ENCODE results near the gene CIPC. TPM values are rescaled to one million over a fixed set of nuclear protein-coding genes. Genes with fewer than 3 reads are reported as not detected.

Gene CIPC
- total and polyA plus RNA-seq, 2 of the 4 experiments (the other 2 are of a cell fraction): 6.6 to 12.9 TPM

DNA sequence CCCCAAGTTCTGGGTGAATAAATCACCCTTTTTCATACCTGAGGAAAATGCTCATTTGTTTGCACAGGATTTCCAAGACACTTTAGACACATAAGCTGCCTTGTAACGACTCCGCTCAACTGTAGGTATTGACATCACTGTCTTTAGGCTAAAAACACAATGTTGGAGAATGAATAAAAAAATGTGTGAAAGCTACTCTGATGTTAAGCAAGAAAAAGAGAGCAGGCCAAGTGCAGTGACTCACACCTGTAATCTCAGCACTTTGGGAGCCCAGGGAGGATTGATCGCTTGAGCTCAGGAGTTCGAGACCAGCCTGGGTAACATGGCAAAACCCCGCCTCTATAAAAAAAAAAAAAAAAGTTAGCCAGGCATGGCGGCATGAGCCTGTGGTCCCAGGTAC, 11.1 kb upstream of the CIPC start:
- WGBS, 2 experiments (ENCODE audit: extremely low coverage in 2 of 2, insufficient read length in 1 of 2): no CpG with 5 or more reads among the region's 6 CpGs
- intact Hi-C loops (cut with micrococcal nuclease): no loop called here
- H3K9ac ChIP-seq (ENCODE audit: low read depth, low read length): no peak overlapping the region

More for the DNA sequence above, 11.1 kb upstream of the CIPC start:
- BruUV-seq (replicated peaks): no TSS peak
- H4K20me1 ChIP-seq (ENCODE audit: insufficient read depth, low read length): no peaks in the 10 kb centered on the region
- no peak overlapping the region for H4K5ac ChIP-seq (ENCODE audit: low read depth, low read length)
- no peak overlapping the region for H3K18ac ChIP-seq (ENCODE audit: low read depth, low read length)
- H2BK15ac ChIP-seq (ENCODE audit: low read depth, low read length): no peak overlapping the region
- no peak overlapping the region for H3K4me2 ChIP-seq (ENCODE audit: low read depth, low read length)
- H3K27ac ChIP-seq (ENCODE audit: insufficient read depth, low read length): no peak overlapping the region
- H4K91ac ChIP-seq (ENCODE audit: insufficient read depth, low read depth, low read length): no peak overlapping the region
- peaks cover 24% of the 10 kb centered on the region for H3K27me3 ChIP-seq (ENCODE audit: control insufficient read depth, insufficient read depth, low read length)
- no peak for DNase-seq
- no peak overlapping the region for H2AFZ ChIP-seq (replicated peaks; ENCODE audit: low read length, poor library complexity)
- dilution Hi-C loops (cut with HindIII; ENCODE audit: low sequenced_read_pairs, unreplicated experiment) (loop anchor here (25.0 kb wide), 1 partner anchor 200 kb away; no protein-coding TSS in a partner anchor), in situ Hi-C loops (cut with MboI; ENCODE audit: low sequenced_read_pairs) (no loop called here)
- no peak overlapping the region for H3K4ac ChIP-seq (ENCODE audit: low read depth, low read length)
- POLR2A ChIA-PET (ENCODE audit: unreplicated experiment): interaction anchor here (0.5 kb wide), 1 partner anchor 662 kb away, joined by 3 read pairs; no protein-coding TSS in a partner anchor
- no peak for ATAC-seq (ENCODE audit: low read depth)
- H2AK5ac ChIP-seq (ENCODE audit: low read depth, low read length): no peak overlapping the region
- no peak overlapping the region for H3K4me3 ChIP-seq (ENCODE audit: insufficient read depth, low read depth, low read length)
- no peak overlapping the region for H4K8ac ChIP-seq (ENCODE audit: low read depth in 2 of 2, low read length in 2 of 2)
- H2BK5ac ChIP-seq (ENCODE audit: low read depth, low read length, poor library complexity, severe bottlenecking): no peak overlapping the region
- H3K9me3 ChIP-seq (ENCODE audit: control insufficient read depth, insufficient read depth, low read length): peaks cover 8% of the 10 kb centered on the region
- no peaks in the 10 kb centered on the region for H3K79me1 ChIP-seq (ENCODE audit: low read depth in 1 of 2, low read length in 2 of 2)
- no peak for TF ChIP-seq RCOR1 (IDR thresholded peaks at IDR 0.05; ENCODE audit: insufficient replicate concordance, low read length)
- no peak for TF ChIP-seq MAZ (IDR thresholded peaks at IDR 0.05; ENCODE audit: borderline replicate concordance, low read depth, low read length)
- no peak for TF ChIP-seq CEBPB (IDR thresholded peaks at IDR 0.05; ENCODE audit: low read depth, low read length)
- TF ChIP-seq CHD1 (IDR thresholded peaks at IDR 0.05; ENCODE audit: low read depth, low read length): no peak
- TF ChIP-seq BHLHE40 (IDR thresholded peaks at IDR 0.05; ENCODE audit: low read depth, low read length): no peak
- no peak for TF ChIP-seq USF2 (IDR thresholded peaks at IDR 0.05; ENCODE audit: low read depth, low read length)
- no peaks in the 10 kb centered on the region for H3K36me3 ChIP-seq (ENCODE audit: control insufficient read depth, insufficient read depth, low read length)
- CTCF ChIA-PET: interaction anchor here (0.6 to 1.8 kb wide), 2 partner anchors 211 to 947 kb away, joined by 5 to 8 read pairs; no protein-coding TSS in a partner anchor
- no peaks in the 10 kb centered on the region for H3K9me1 ChIP-seq (ENCODE audit: insufficient read depth, low read length)
- H3K4me1 ChIP-seq (ENCODE audit: control insufficient read depth, insufficient read depth, low read length): no peaks in the 10 kb centered on the region
- H2BK120ac ChIP-seq (ENCODE audit: low read depth, low read length): no peak overlapping the region
- H3K56ac ChIP-seq (ENCODE audit: extremely low read depth, insufficient read depth, low read length): no peak overlapping the region
- no peak overlapping the region for H3K23ac ChIP-seq (ENCODE audit: low read depth, low read length)
- H3K14ac ChIP-seq (replicated peaks; ENCODE audit: low read depth, low read length): no peak overlapping the region
- no peak overlapping the region for H2BK20ac ChIP-seq (ENCODE audit: low read depth, low read length)
- no peak overlapping the region for H2AK9ac ChIP-seq (replicated peaks; ENCODE audit: low read depth, low read length, poor library complexity)

All from IMR-90 (cell line).